ENCODE results near the gene CDK18. TPM values are rescaled to one million over a fixed set of nuclear protein-coding genes. Genes with fewer than 3 reads are reported as not detected.

The CDK18 gene
- total and polyA plus RNA-seq, 10 of the 15 experiments (the other 5 are each of a cell fraction or from before 2014, with no cell fraction given) = 0.13 to 4.4 (median 0.52) TPM; not detected in 2

DNA sequence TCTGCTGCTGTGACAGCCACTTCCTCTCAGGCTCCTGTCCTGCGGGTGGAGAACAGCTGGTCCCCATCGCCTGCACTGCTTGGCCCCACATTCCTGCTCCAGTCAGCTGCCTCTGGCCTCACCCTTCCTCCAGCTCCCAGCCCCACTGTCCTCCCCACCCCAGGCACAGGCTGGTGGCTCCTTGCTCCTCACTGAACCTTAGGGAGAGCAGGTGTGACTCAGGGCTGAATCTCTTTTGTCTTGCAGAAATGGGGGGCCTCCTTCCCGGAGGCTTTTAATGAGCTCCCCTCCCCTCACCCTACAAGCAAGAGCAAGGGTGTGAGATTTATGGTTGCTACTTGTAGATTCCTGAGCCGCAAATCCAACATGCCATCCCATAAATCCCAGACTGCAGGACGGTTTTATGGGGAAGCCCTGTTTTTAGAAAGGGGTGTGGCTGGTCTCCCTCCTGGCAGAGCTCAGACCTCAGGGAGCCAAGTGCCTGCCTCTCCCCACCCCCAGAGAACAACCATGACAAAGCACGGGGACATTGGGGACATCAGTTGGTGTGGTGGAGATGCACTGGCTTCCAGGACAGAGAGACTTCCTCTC, 15.2 kb downstream of the CDK18 start (continued):
- TF ChIP-seq SMAD1 (IDR thresholded peaks at IDR 0.05; ENCODE audit: low read depth, partially characterized antibody) (no peak), NR2C2 (IDR thresholded peaks at IDR 0.05; ENCODE audit: borderline replicate concordance, control insufficient read depth, insufficient read length, low read depth) (no peak), REST (IDR thresholded peaks at IDR 0.05; ENCODE audit: low read depth, low read length) (no peak)

DNA sequence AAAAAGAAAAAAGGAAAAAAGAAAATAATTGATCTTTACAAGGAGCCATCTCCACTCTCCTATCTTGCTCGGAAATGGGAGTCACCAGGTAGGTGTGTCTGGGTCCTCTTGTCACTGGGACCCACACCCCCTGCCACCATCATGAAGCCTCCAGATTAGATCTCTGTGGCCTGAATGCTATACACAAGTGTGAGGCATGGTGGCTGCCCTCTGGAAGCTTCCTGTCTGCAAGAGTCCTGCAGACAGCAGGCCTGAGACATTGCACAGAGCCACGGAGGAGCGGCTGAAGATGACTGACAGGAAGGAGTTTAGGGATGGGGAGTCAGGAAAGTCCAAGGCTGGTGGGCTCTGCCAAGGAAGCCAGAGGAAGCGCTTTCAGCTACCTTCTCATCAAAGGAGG, 16.2 kb downstream of the CDK18 start:
- RAD21 ChIA-PET (ENCODE audit: unreplicated experiment) = interaction anchor here (6.7 kb wide), 1 partner anchor 31 kb away, joined by 342 read pairs; no protein-coding TSS in a partner anchor
- no peaks in the 10 kb centered on the region for H3K36me3 ChIP-seq (ENCODE audit: control insufficient read depth in 2 of 2, insufficient read depth in 2 of 2, low read length in 1 of 2)
- in situ Hi-C loops (cut with MboI) = loop anchor here (5.0 kb wide), 2 partner anchors 33 to 123 kb away; no protein-coding TSS in a partner anchor
- TF ChIP-seq ZZZ3 (IDR thresholded peaks at IDR 0.05; ENCODE audit: control insufficient read depth, insufficient read length, low read depth) (no peak), SIX5 (IDR thresholded peaks at IDR 0.05; ENCODE audit: low read depth, low read length, severe bottlenecking) (no peak), KLF5 (IDR thresholded peaks at IDR 0.05; ENCODE audit: partially characterized antibody) (no peak), SP1 (IDR thresholded peaks at IDR 0.05; ENCODE audit: low read depth, low read length) (no peak), STAT1 (conservative IDR thresholded peaks at IDR 0.05) (no peak), ZNF207 (IDR thresholded peaks at IDR 0.05; ENCODE audit: borderline replicate concordance) (no peak), MLLT1 (IDR thresholded peaks at IDR 0.05) (no peak), SIN3A (IDR thresholded peaks at IDR 0.05; ENCODE audit: low read depth, low read length) (no peak)
- TF ChIP-seq, protein P1, sequence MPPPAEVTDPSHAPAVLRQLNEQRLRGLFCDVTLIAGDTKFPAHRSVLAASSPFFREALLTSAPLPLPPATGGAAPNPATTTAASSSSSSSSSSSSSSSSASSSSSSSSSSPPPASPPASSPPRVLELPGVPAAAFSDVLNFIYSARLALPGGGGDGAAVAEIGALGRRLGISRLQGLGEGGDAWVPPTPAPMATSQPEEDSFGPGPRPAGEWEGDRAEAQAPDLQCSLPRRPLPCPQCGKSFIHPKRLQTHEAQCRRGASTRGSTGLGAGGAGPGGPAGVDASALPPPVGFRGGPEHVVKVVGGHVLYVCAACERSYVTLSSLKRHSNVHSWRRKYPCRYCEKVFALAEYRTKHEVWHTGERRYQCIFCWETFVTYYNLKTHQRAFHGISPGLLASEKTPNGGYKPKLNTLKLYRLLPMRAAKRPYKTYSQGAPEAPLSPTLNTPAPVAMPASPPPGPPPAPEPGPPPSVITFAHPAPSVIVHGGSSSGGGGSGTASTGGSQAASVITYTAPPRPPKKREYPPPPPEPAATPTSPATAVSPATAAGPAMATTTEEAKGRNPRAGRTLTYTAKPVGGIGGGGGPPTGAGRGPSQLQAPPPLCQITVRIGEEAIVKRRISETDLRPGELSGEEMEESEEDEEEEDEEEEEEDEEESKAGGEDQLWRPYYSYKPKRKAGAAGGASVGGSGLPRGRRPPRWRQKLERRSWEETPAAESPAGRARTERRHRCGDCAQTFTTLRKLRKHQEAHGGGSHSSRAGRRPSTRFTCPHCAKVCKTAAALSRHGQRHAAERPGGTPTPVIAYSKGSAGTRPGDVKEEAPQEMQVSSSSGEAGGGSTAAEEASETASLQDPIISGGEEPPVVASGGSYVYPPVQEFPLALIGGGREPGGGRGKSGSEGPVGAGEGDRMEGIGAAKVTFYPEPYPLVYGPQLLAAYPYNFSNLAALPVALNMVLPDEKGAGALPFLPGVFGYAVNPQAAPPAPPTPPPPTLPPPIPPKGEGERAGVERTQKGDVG (CRISPR knock-in tag; IDR thresholded peaks at IDR 0.05) = no peak

More for the DNA sequence above, 16.2 kb downstream of the CDK18 start:
- no peak overlapping the region for H2AFZ ChIP-seq (ENCODE audit: control insufficient read depth, low read depth, low read length)
- H3K27me3 ChIP-seq (replicated peaks in 1 of 2; ENCODE audit: control insufficient read depth in 2 of 2, insufficient read depth in 2 of 2, low read length in 1 of 2) = peaks cover 0 to 1% of the 10 kb centered on the region in 2 experiments; a peak in 2 of 4 replicates
- no peaks in the 10 kb centered on the region for H4K20me1 ChIP-seq (ENCODE audit: control insufficient read depth, insufficient read depth)
- intact Hi-C loops (cut with micrococcal nuclease; ENCODE audit: unreplicated experiment) = loop anchor here (10.0 kb wide), 1 partner anchor 246 kb away; no protein-coding TSS in a partner anchor
- CTCF ChIA-PET = interaction anchor here (0.7 to 31.6 kb wide), 6 partner anchors 8 to 167 kb away, joined by 3 to 891 read pairs (median 4); no protein-coding TSS in a partner anchor
- H3K27ac ChIP-seq (ENCODE audit: control insufficient read depth, insufficient read depth) = no peak overlapping the region
- H3K4me3 ChIP-seq = no peak overlapping the region
- no peak overlapping the region for H3K4me2 ChIP-seq (ENCODE audit: control insufficient read depth, insufficient read depth)
- ATAC-seq (no peak), DNase-seq (ENCODE audit: low read depth, low spot score) (no peak), FAIRE-seq (no peak)
- H3K9ac ChIP-seq (ENCODE audit: control insufficient read depth, insufficient read depth, low read length) = no peak overlapping the region
- WGBS (ENCODE audit: insufficient coverage, insufficient replicate concordance, low lambda C conversion rate, missing lambda C conversion rate) = 20% methylated on average over 4 of the region's 4 CpGs
- no peaks in the 10 kb centered on the region for H3K4me1 ChIP-seq (ENCODE audit: control insufficient read depth, insufficient read depth, low read length)
- SMC1A ChIA-PET (ENCODE audit: uncharacterized antibody, unreplicated experiment) = interaction anchor here (0.8 to 10.0 kb wide), 2 partner anchors 31 to 123 kb away, joined by 3 to 319 read pairs; no protein-coding TSS in a partner anchor
- no TSS peak for BruUV-seq (replicated peaks)
- no peaks in the 10 kb centered on the region for H3K79me2 ChIP-seq (ENCODE audit: control insufficient read depth, insufficient read depth, low read length)
- POLR2A ChIA-PET = no interaction called here
- no peaks in the 10 kb centered on the region for H3K9me3 ChIP-seq (replicated peaks; ENCODE audit: control insufficient read depth, insufficient read depth, low read length)

Data from GM12878 (cell line).